Stimulated activated CD4-positive, alpha-beta T cell treated with anti-CD3 and anti-CD28 coated beads, Interleukin-4, amount 100 ng/mL, for 4 hours (primary cell): ENCODE results near the gene FBXL7.

Source experiments
- DNase-seq, 2 experiments: peaks; one replicate each; pipeline ENCODE4 v3.0.0-alpha.2; 2020

Gene FBXL7

GRCh38 chr5:15506146-15506545 is 6.2 kb downstream of the FBXL7 start:
- DNase-seq: no peak

- no peak for DNase-seq
Measured at GRCh38 chr5:15506897-15507296, 6.9 kb downstream of the FBXL7 start.

GRCh38 chr5:15510092-15510491 is 10.1 kb downstream of the FBXL7 start:
- DNase-seq: no peak

GRCh38 chr5:15510831-15511230 is 10.9 kb downstream of the FBXL7 start:
- no peak for DNase-seq

- no peak for DNase-seq
Measured at GRCh38 chr5:15513431-15513830, 13.5 kb downstream of the FBXL7 start.

- DNase-seq: no peak
Measured at GRCh38 chr5:15513911-15514310, 13.9 kb downstream of the FBXL7 start.

- no peak for DNase-seq
Measured at GRCh38 chr5:15515229-15515628, 15.2 kb downstream of the FBXL7 start.

- DNase-seq: no peak
Measured at GRCh38 chr5:15516486-15516885, 16.5 kb downstream of the FBXL7 start.

- DNase-seq: no peak
Measured at GRCh38 chr5:15518786-15519185, 18.8 kb downstream of the FBXL7 start.

GRCh38 chr5:15520856-15521255 is 20.9 kb downstream of the FBXL7 start:
- no peak for DNase-seq

- no peak for DNase-seq
Measured at GRCh38 chr5:15521381-15522186, 21.6 kb downstream of the FBXL7 start.

- no peak for DNase-seq
Measured at GRCh38 chr5:15522187-15522520, 22.2 kb downstream of the FBXL7 start.

- no peak for DNase-seq
Measured at GRCh38 chr5:15524712-15525111, 24.7 kb downstream of the FBXL7 start.

GRCh38 chr5:15525703-15526275 is 25.8 kb downstream of the FBXL7 start:
- no peak for DNase-seq

- no peak for DNase-seq
Measured at GRCh38 chr5:15526413-15526812, 26.4 kb downstream of the FBXL7 start.

GRCh38 chr5:15528476-15528875 is 28.5 kb downstream of the FBXL7 start:
- DNase-seq: no peak

- DNase-seq: no peak
Measured at GRCh38 chr5:15529013-15529412, 29.0 kb downstream of the FBXL7 start.

GRCh38 chr5:15529821-15530220 is 29.8 kb downstream of the FBXL7 start:
- no peak for DNase-seq

GRCh38 chr5:15533129-15533893 is 33.3 kb downstream of the FBXL7 start:
- no peak for DNase-seq

GRCh38 chr5:15535938-15536337 is 36.0 kb downstream of the FBXL7 start:
- no peak for DNase-seq

- no peak for DNase-seq
Measured at GRCh38 chr5:15538516-15538915, 38.5 kb downstream of the FBXL7 start.

- no peak for DNase-seq
Measured at GRCh38 chr5:15539951-15540350, 40.0 kb downstream of the FBXL7 start.

- DNase-seq: no peak
Measured at GRCh38 chr5:15544039-15544438, 44.1 kb downstream of the FBXL7 start.

GRCh38 chr5:15545082-15545481 is 45.1 kb downstream of the FBXL7 start:
- no peak for DNase-seq
